NCI-H446 treated with DMSO at 0.1 percent for 48 hours (cell line): Measurements from ENCODE around the gene GDPD2.

Experiments
- DNase-seq: peaks from one replicate; lab custom pipeline; 2025; lab: John Stamatoyannopoulos, UW

The GDPD2 gene

DNA sequence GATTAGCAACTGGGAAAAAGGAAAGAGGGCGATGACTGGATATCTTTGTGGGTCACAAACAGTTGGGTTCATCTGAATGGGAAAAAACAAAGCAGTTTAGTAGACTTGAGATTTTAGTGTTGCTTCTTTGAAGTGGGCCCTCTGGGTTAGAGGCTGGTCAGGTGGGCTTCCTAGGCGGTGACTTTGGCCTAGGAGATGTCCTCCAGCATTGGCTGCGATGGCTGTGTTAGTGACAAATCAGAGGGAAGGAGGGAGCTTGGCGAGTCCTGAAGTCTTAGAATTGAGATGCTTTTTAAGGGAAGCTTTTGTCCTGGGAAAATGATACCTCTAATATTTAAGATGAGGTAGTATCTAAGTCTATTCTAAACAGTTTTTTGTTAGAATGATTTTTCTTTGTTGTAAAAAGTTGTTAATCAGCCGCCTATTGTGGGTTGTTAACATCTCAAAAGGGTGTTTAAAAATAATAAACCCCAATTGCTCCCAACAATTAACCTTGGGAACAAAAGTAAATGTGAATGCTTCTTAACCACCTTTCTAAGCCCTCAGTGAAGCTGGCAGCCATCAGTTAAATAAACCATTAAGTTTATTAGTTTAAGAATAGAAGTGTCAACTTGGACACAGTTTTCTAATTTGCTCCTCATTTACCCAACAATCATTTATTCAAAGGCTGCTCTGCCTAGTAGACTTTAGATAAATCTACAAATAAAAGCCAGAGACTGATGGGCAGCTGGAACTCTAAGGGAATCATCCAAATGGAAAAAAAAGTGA lies 53.2 kb downstream of the GDPD2 start:
- DNase-seq, result no peak

DNA sequence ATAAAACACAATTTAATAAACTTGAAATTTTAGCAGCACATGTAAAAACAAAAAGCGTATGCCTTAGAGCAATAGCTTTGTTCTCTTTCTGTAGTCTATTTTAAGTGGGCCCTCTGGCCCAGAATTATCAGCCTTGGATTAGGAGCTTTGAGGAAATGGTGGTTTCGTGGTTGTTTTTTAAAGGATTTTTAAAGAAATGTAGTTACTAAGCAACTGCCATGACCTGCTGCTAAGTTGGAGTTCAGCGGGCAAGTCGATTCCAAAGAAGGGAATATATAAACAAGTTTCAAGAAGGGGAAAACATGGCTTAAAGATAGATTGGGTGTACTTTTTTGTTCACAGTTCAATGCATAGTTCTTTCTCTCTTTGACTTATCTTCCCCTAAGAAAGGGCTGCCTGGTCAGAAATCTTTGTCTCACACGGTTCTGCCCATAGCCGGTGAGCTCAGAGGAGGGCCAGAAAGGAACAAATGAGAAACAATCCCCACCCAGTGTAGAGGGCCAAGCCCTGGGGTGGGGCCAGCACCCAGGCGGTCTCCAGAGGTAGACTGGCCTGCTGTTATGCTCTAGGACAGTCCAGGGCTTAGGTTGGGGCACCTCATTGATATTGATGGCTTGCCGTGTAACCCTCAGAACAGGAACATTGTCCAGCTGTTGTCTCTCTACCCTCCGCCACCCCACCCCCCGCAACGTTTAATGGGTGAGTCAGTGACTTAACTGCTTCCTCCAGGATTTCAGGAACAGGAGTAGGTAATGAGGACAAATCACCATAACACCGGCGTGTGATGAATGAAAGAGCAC lies 54.0 kb downstream of the GDPD2 start:
- DNase-seq, result no peak

DNA sequence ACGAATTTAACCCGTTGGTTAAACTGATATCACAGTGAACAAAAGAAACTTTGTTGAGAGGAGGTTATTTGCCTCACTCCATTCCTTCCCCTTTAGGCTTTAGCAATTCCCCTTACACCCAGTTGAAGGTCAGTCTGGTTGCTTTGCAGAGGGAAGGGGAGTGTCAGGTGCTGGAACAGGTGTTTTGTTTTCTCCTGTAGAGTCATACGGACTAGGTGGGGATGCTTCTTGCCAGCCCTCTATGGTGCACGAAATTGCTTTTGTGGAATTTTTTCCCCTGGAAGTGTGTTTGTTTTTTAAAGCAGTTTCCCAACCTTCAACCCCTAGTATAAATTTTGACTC lies 54.6 kb downstream of the GDPD2 start:
- no peak for DNase-seq

DNA sequence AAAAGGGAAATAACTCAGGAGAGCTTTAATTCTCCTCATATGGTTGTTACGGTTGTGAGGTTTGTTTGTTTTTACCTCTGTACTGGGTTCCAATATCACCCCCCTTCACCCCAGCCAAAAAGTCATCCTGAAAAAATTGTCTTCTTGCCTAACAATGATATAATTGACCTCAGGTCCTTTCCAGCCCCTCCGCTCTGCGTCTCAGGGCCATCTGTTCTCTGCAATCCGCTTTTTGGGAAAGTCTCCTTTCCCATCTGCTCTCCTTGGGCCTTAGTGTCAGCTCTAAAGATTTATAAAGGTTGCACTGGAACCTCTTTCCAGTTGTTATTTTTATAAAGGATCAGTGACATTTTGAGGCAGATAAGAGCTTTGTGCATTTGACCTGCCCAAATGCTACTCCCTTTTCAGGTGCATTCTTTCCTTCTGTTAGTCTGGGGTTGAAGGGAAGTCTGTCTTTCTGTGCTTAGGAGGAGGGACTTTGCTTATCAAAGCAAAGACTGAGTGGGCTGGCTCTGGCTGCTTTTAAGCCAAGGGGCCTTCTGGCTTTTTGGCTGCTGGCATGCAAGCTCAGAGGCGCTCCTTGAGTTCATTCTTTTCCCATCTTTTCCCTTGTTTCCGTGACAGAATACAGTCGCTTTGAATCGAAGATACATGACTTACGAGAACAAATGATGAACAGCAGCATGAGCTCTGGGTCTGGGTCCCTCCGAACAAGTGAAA lies 55.6 kb downstream of the GDPD2 start:
- DNase-seq, result peak; percentile 21

DNA sequence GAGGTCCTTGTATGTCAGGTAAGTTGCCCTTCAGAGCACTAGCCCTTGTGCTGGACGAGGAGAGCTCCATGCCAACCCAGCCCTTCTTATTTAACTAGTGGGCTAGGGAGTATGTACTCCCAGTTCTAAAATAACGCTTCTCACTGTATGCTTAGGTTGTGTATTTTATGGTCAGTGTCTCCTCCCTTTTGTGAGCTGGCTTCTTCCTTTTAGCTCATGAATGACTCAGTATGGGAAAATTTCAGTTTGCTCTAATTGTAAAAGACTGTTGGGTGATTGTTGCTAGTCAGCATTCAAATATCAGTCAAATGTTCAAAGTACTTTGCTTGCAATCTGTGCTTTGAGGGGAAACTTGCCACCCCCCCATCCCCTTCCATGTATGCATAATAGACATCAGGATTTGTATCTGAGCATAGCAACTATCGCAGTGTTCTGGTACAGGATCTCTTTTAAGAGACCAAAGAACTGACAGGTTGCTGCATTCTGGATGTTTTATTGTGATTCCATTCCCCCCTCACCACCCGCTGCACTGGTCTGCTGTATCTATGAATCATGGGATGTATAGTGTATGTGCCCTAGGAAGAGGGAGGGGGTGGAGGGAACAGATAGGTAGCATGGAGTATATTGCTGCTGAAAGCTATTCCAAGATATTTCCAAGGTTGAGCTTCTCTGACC lies 56.3 kb downstream of the GDPD2 start:
- DNase-seq, result peak; percentile 2

DNA sequence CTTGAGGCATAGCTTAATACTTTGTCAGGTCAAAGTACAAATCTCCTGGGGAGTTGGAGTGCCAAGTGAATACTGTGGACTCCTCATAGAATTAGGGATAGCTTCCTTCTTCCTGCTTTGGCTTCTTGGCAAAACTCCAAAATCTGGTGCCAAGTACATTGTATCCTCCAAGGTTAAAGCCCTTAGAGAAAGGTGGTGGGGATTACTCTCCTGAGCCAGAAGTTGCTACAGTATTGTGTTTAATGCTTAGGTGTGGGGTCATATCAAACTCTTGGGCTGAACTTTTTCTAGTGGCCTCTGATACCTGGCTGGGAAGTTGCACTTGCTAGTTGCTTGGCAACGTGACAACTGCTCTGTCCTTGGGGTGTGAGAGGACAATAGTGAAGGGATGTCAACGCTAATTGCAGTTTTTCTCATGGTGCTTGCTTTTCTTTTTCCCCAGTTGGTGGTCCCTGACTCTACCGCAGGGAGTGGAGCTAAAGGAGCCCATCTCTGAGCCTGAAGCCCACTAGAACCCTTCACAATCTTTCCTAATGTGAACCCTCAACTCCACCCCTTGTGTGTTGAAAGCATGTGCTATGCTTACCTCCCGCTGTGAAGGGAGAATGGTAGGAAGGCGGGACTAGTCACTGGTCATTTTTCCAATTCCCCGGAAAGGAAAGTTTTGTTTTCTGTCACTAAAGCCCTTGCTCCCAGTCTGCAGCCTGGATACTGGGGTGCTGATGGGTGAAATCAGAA lies 57.0 kb downstream of the GDPD2 start:
- DNase-seq, result no peak

DNA sequence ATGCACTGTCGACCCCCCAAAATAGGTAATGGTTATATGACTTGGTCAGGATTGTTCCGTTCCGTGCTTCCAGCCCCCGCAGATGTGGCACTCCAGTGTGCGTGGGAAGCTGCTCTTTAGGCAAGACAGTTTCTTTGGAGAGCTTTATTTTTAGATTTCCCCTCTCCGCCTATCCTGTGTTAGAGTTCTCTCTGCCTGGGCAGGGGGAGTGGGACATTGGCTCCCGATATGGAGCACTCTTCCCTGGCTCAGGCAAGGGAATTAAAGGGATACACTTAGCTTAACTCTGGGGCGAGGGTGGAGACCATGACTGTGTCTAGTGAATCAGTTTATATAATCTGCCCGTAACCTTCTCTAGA lies 57.5 kb downstream of the GDPD2 start:
- DNase-seq, result no peak

DNA sequence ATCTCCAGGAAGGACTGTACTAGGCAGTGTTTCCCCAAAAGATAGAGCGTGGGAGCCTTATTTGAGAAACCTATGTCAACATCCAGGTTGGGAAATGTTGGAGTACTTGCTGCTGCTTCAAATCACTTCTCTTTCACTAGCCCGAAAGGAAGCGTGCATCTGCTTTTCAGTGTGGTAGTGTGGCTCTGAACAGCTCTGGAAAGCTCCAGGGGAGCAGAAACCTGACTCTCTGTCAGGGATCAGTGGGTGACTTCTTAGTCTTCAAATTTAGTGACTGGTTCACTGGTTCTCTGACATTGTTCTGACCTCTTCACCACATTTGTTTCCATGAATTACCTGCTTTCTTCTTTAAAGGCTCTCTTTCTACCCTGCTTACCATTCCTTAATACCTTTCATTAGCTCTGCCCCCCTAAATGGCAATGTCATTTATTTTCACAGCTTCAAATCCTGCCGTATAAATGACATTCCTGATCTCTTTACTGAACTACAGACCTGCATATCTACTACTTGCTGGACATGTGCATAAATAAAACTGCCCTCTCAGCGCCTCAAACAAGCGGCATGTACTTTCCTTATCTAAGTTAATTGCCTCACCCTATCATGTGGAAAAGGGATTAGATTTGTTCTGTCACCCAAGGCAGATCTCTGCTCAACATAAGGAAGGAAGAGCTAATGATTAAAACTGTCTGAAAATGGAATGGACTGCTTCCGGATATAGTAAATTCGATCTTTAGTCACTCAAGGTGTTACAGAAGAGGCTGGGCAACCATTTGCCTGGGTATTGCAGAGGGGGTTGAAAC lies 58.6 kb downstream of the GDPD2 start:
- DNase-seq, result no peak

DNA sequence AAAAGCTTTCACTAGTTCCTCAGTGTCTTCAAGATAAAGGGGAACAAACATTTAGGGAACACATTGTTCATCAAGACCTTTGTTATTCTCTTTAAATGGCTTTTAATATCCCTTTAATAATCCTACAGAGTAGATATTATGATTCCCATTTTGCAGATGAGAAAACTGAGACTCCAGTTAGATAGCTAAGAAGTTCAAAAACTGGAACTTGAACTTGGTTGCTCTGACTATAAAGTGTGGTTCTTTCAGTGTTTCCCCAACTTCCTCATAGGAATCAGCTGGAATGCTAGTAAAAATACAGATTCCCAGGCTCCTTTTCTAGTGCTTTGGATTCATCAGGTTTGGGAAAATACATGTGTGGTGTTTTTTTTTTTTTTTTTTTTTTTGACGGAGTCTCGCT lies 59.2 kb downstream of the GDPD2 start:
- no peak for DNase-seq
